ENCODE measurements around the gene METTL17.

The METTL17 gene

GRCh38 chr14:20989471-20989786 lies 351 bp upstream of the METTL17 start:
- Histone ChIP-seq H3K36me3 (peaks cover 33% of the 10 kb centered on the region), H3K4me3 (ENCODE audit: low read depth, low read length) (peak overlapping the region; percentile 85), H3K9me3 (ENCODE audit: severe bottlenecking) (peaks cover 3% of the 10 kb centered on the region), H3K27me3 (ENCODE audit: insufficient read depth, low read depth, severe bottlenecking) (no peaks in the 10 kb centered on the region), H3K27ac (no peak overlapping the region)
- TF ChIP-seq CTCF (IDR thresholded peaks at IDR 0.05; ENCODE audit: low read depth, low read length), result no peak
- DNase-seq, result no peak

DNA sequence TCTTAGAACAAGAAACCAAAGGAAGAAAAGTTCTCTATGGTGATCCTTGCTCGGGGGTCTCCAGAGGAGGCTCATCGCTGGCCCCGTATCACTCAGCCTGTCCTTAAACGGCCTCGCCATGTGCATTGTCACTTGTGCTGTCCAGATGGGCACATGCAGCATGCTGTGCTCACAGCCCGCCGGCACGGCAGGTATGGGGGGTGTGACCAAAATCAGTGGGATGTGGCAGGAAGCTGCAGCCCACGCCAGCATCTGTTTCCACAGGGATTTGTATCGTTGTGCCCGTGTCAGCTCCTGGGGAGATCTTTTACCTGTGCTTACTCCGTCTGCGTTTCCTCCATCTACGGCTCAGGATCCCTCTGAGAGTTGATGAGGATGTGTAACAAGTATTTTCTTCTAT lies 6.7 kb downstream of the METTL17 start:
- no peak overlapping the region for H3K27ac ChIP-seq
- DNase-seq, result no peak
- peaks cover 58% of the 10 kb centered on the region for H3K36me3 ChIP-seq
- no peaks in the 10 kb centered on the region for H3K9me3 ChIP-seq (ENCODE audit: severe bottlenecking)
- no peak overlapping the region for H3K4me3 ChIP-seq (ENCODE audit: low read depth, low read length)
- H3K27me3 ChIP-seq (ENCODE audit: insufficient read depth, low read depth, severe bottlenecking), result no peaks in the 10 kb centered on the region
- TF ChIP-seq CTCF (IDR thresholded peaks at IDR 0.05; ENCODE audit: low read depth, low read length), result no peak

- Histone ChIP-seq H3K27ac (no peak overlapping the region), H3K36me3 (peaks cover 52% of the 10 kb centered on the region), H3K9me3 (ENCODE audit: severe bottlenecking) (no peaks in the 10 kb centered on the region), H3K27me3 (ENCODE audit: insufficient read depth, low read depth, severe bottlenecking) (no peaks in the 10 kb centered on the region), H3K4me3 (ENCODE audit: low read depth, low read length) (no peak overlapping the region)
- DNase-seq, result no peak
- TF ChIP-seq CTCF (IDR thresholded peaks at IDR 0.05; ENCODE audit: low read depth, low read length), result no peak
Observed at GRCh38 chr14:20997115-20997514, 7.3 kb downstream of the METTL17 start.

DNA sequence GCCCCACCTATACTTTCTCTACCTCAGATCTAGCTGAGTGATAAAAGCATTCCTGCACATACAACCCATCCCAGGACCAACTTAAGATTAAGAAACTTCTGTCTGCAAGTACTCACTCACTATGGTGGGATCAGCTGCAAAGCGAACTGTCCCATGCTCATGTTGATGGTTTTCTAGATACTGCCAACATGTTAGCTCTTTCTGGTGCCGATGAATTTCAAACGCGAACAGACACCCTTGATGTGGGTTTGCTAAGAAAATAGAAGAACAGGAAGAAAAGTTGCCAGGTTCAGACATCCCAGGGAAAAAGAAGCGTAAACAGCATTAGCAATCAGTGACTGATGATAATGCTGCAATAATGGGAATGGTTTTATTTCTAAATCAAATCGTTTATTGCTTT lies 7.8 kb downstream of the METTL17 start:
- Histone ChIP-seq H3K27me3 (ENCODE audit: insufficient read depth, low read depth, severe bottlenecking) (no peaks in the 10 kb centered on the region), H3K36me3 (peaks cover 47% of the 10 kb centered on the region), H3K4me3 (ENCODE audit: low read depth, low read length) (no peak overlapping the region), H3K27ac (no peak overlapping the region), H3K9me3 (ENCODE audit: severe bottlenecking) (no peaks in the 10 kb centered on the region)
- no peak for DNase-seq
- no peak for TF ChIP-seq CTCF (IDR thresholded peaks at IDR 0.05; ENCODE audit: low read depth, low read length)

DNA sequence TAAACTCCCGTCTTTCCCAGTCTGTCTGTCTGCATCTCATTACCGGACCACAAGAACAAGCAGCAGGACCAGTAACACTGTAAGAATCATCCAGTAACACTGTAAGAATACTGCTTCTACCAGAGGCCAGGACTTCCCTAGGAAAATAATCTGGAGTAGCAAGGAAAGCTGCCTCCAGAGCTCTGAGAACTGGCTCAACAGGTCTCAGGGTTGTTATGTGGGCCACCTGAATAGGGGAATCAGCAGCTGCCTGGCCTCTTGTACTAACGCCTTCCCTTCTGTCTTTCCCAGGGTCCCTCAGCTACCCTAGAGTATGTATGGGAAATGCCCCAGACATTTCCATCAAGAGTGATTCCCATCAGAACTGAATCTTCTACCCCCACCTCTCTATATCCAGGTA lies 8.4 kb downstream of the METTL17 start:
- H3K36me3 ChIP-seq, result peaks cover 42% of the 10 kb centered on the region
- H3K27me3 ChIP-seq (ENCODE audit: insufficient read depth, low read depth, severe bottlenecking), result no peaks in the 10 kb centered on the region
- no peak overlapping the region for H3K4me3 ChIP-seq (ENCODE audit: low read depth, low read length)
- no peak for TF ChIP-seq CTCF (IDR thresholded peaks at IDR 0.05; ENCODE audit: low read depth, low read length)
- H3K27ac ChIP-seq, result no peak overlapping the region
- no peak for DNase-seq
- H3K9me3 ChIP-seq (ENCODE audit: severe bottlenecking), result no peaks in the 10 kb centered on the region

DNA sequence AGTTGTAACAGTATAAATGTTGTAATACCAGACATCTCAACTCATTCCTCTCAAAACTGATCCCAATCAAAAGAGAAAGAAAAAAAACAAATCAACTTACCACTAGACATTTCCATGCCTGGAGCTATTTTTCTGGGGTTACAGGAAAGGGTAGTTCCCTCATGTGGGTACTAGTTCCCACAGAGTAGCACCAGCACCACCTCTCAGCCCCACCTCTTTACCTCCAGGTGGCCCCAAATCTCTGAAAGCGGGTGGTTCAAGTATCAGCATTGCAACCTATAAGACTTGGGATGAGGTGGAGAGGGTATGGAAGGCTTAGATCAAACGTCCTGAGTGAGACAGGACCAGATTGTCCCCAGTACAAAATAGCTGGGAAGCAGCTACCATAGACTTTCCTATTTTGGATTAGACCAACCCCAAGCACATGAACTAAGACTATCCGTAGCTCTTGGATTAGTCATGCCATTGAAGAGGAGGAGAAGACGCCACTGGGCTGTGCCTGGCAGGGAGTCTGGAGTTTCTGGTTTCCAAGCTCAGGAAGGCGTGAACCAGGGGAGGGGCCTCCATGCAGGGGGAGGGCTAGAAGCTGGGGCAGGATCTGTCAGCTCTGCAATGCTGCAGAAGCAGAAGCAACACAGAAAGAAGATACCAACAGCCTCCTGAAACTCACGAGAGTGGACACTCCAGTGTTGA lies 9.0 kb downstream of the METTL17 start, which contains the start of gene SLC39A2:
Gene SLC39A2, plus strand, starts transcription at position 620 of the 693 bp plus-strand sequence. CDS start 154 bp downstream, outside the sequence.
- Histone ChIP-seq H3K27me3 (ENCODE audit: insufficient read depth, low read depth, severe bottlenecking) (no peaks in the 10 kb centered on the region), H3K4me3 (ENCODE audit: low read depth, low read length) (no peak within 1 kb of the TSS), H3K27ac (no peak within 1 kb of the TSS), H3K36me3 (peaks cover 35% of the 10 kb centered on the region), H3K9me3 (ENCODE audit: severe bottlenecking) (no peaks in the 10 kb centered on the region)
- no peak for DNase-seq
- no peak for TF ChIP-seq CTCF (IDR thresholded peaks at IDR 0.05; ENCODE audit: low read depth, low read length)
